HEK293 (cell line): ENCODE measurements around the gene LRRC74A.
"Not testable (repeated sequence)": the region's sequence is repeated elsewhere in the genome, so short reads cannot be mapped to it uniquely, and the experiment has no call there.

Source experiments
- CTCF ChIA-PET: fragments of 350-600 bp; formaldehyde crosslinking; extraction: SDS; loops from one replicate; lab custom pipeline; 2021; ENCODE audit warnings: antibody characterized with exemption; lab: Yijun Ruan, JAX
- POLR2A ChIA-PET: fragments of 300-600 bp; formaldehyde crosslinking; extraction: SDS; loops from one replicate; lab custom pipeline; 2020; ENCODE audit warnings: antibody characterized with exemption, inconsistent platforms; lab: Yijun Ruan, JAX
- H3K27ac ChIP-seq: fragments of 200-500 bp; sonication (Bioruptor generic); 2 replicates; pipeline ENCODE4 v1.5.1; 2014; ENCODE audit warnings: low read depth, low read length, control low read depth, inconsistent platforms; ENCODE audit errors: extremely low read depth
- H3K36me3 ChIP-seq, 2 experiments: fragments of 200-500 bp in 1 of 2; sonication (Bioruptor generic) in 1 of 2; 1 replicate in 1 of 2; 2 replicates in 1 of 2; pipeline ENCODE4 v1.5.1; 2014 to 2017; ENCODE audit warnings: inconsistent platforms in 2 of 2, low read length in 2 of 2; ENCODE audit not compliant: control insufficient read depth in 2 of 2, insufficient read depth in 1 of 2
- H3K4me1 ChIP-seq: fragments of 200-500 bp; sonication (Bioruptor generic); 2 replicates; pipeline ENCODE4 v1.5.1; 2014; ENCODE audit warnings: mild to moderate bottlenecking, low read length, inconsistent platforms; ENCODE audit not compliant: control insufficient read depth, insufficient read depth
- H3K4me3 ChIP-seq: 2 replicates; pipeline ENCODE4 v1.5.1; 2011; ENCODE audit warnings: low read depth, mild to moderate bottlenecking, control low read depth, low read length, moderate library complexity
- H3K9me3 ChIP-seq: fragments of 200-500 bp; sonication (Bioruptor generic); 2 replicates; pipeline ENCODE4 v1.5.1; 2014; ENCODE audit warnings: low read depth, low read length, inconsistent platforms; ENCODE audit not compliant: control insufficient read depth, insufficient read depth
- KLF16 ChIP-seq: fragments of 450-650 bp; formaldehyde crosslinking; IDR thresholded peaks from 2 replicates; pipeline ENCODE4 v1.5.1; 2017; ENCODE audit warnings: missing biosample characterization, missing genetic modification characterization
- REPIN1 ChIP-seq: fragments of 450-650 bp; formaldehyde crosslinking; IDR thresholded peaks from 2 replicates; pipeline ENCODE4 v1.5.1; 2017; ENCODE audit warnings: missing biosample characterization, missing genetic modification characterization, low read depth
- REST ChIP-seq: fragments of 450-650 bp; formaldehyde crosslinking; IDR thresholded peaks from 2 replicates; pipeline ENCODE4 v1.5.1; 2016; ENCODE audit warnings: missing biosample characterization, missing genetic modification characterization
- TCF7L2 ChIP-seq: IDR thresholded peaks from 2 replicates; pipeline ENCODE4 v1.6.1; 2011; ENCODE audit warnings: low read depth, mild to moderate bottlenecking, inconsistent platforms, low read length, moderate library complexity, borderline replicate concordance
- ZNF155 ChIP-seq: fragments of 450-650 bp; formaldehyde crosslinking; IDR thresholded peaks from 2 replicates; pipeline ENCODE4 v1.5.1; 2016; ENCODE audit warnings: missing biosample characterization, missing genetic modification characterization
- ZNF18 ChIP-seq: fragments of 450-650 bp; formaldehyde crosslinking; IDR thresholded peaks from 2 replicates; pipeline ENCODE4 v1.5.1; 2016; ENCODE audit warnings: missing biosample characterization, missing genetic modification characterization
- ZNF221 ChIP-seq: fragments of 450-650 bp; formaldehyde crosslinking; IDR thresholded peaks from 2 replicates; pipeline ENCODE4 v1.5.1; 2017; ENCODE audit warnings: missing biosample characterization, missing genetic modification characterization, borderline replicate concordance
- ZNF274 ChIP-seq, 2 experiments: fragments of 200-500 bp in 1 of 2; fragments of 450-650 bp in 1 of 2; sonication (Bioruptor generic) in 1 of 2; formaldehyde crosslinking in 1 of 2; IDR thresholded peaks; 2 replicates each; pipeline versions ENCODE4 v1.5.1 to v1.6.1; 2014 to 2016; ENCODE audit warnings: borderline replicate concordance in 1 of 2, inconsistent platforms in 1 of 2, low read length in 1 of 2, missing biosample characterization in 1 of 2, missing genetic modification characterization in 1 of 2
- ZNF302 ChIP-seq: fragments of 450-650 bp; formaldehyde crosslinking; IDR thresholded peaks from 2 replicates; pipeline ENCODE4 v1.5.1; 2016; ENCODE audit warnings: missing biosample characterization, missing genetic modification characterization, low read depth
- ZNF341 ChIP-seq: fragments of 450-650 bp; formaldehyde crosslinking; IDR thresholded peaks from 2 replicates; pipeline ENCODE4; 2016; ENCODE audit warnings: low read depth, missing biosample characterization, missing genetic modification characterization
- ZNF433 ChIP-seq: fragments of 450-650 bp; formaldehyde crosslinking; IDR thresholded peaks from 2 replicates; pipeline ENCODE4 v1.5.1; 2016; ENCODE audit warnings: missing biosample characterization, missing genetic modification characterization, low read depth
- ZNF513 ChIP-seq: fragments of 450-650 bp; IDR thresholded peaks from 2 replicates; pipeline ENCODE4 v1.5.1; 2018; ENCODE audit warnings: missing biosample characterization, missing genetic modification characterization
- ZNF514 ChIP-seq: fragments of 450-650 bp; formaldehyde crosslinking; IDR thresholded peaks from 2 replicates; pipeline ENCODE4 v1.5.1; 2016; ENCODE audit warnings: missing biosample characterization, missing genetic modification characterization
- ZNF792 ChIP-seq: fragments of 450-650 bp; formaldehyde crosslinking; IDR thresholded peaks from 2 replicates; pipeline ENCODE4 v1.5.1; 2016; ENCODE audit warnings: missing biosample characterization, missing genetic modification characterization
- ZNF830 ChIP-seq: fragments of 450-650 bp; IDR thresholded peaks from 2 replicates; pipeline ENCODE4 v1.5.0; 2018; ENCODE audit warnings: missing biosample characterization, missing genetic modification characterization, low read depth, mild to moderate bottlenecking, moderate library complexity

The LRRC74A gene

GRCh38 chr14:76891391-76891790 lies 65.2 kb downstream of the LRRC74A start:
- Histone ChIP-seq H3K36me3 (no peaks in the 10 kb centered on the region), H3K4me1 (no peaks in the 10 kb centered on the region), H3K9me3 (no peaks in the 10 kb centered on the region), H3K4me3 (no peak overlapping the region), H3K27ac (no peak overlapping the region)
- TF ChIP-seq REPIN1 (tag by site-specific recombination) = no peak
- TF ChIP-seq ZNF514 (tag by site-specific recombination) = no peak
- no peak for TF ChIP-seq ZNF792
- no peak for TF ChIP-seq ZNF302 (tag by site-specific recombination)
- TF ChIP-seq ZNF830 = no peak
- TF ChIP-seq REST (tag by site-specific recombination) = no peak
- TF ChIP-seq ZNF155 (tag by site-specific recombination) = no peak
- TF ChIP-seq TCF7L2 = no peak
- no peak for TF ChIP-seq ZNF341 (tag by site-specific recombination)
- no peak for TF ChIP-seq KLF16
- TF ChIP-seq ZNF18 = no peak
- no peak for TF ChIP-seq ZNF433 (tag by site-specific recombination)
- no peak for TF ChIP-seq ZNF513 (tag by site-specific recombination)
- POLR2A ChIA-PET = no interaction called here
- CTCF ChIA-PET = interaction anchor here (0.5 to 1.0 kb wide), 2 partner anchors 22 to 159 kb away, joined by 3 to 4 read pairs; no protein-coding TSS in a partner anchor

- CTCF ChIA-PET = interaction anchor here (0.5 to 1.8 kb wide), 3 partner anchors 18 to 22 kb away, joined by 3 to 9 read pairs (median 3); no protein-coding TSS in a partner anchor
- no peak for TF ChIP-seq ZNF274 (IDR thresholded peaks at IDR 0.05; ENCODE audit: low read length)
- no peak for TF ChIP-seq ZNF274 (tag by site-specific recombination; IDR thresholded peaks at IDR 0.05; ENCODE audit: borderline replicate concordance)
- no peak for TF ChIP-seq ZNF221
- TF ChIP-seq, all 188 proteins: peak for 0
- POLR2A ChIA-PET = no interaction called here
- no peak overlapping the region for H3K4me3 ChIP-seq
- no peak overlapping the region for H3K27ac ChIP-seq
- H3K4me1 ChIP-seq = no peaks in the 10 kb centered on the region
- no peaks in the 10 kb centered on the region for H3K9me3 ChIP-seq
- H3K36me3 ChIP-seq = no peaks in the 10 kb centered on the region
These were observed 68.1 kb downstream of the LRRC74A start for GRCh38 chr14:76894308-76894707.

GRCh38 chr14:76898006-76898405 lies 71.8 kb downstream of the LRRC74A start:
- H3K9me3 ChIP-seq, H3K36me3 ChIP-seq, H3K4me3 ChIP-seq, POLR2A ChIA-PET, H3K4me1 ChIP-seq, H3K27ac ChIP-seq, CTCF ChIA-PET: not testable (repeated sequence)
